Testis (tissue), 2 donors: ENCODE data around the gene ZNF618.

ENCODE experiments used
- POLR2A ChIP-seq: fragments of 450-650 bp; IDR thresholded peaks from one replicate; pipeline ENCODE4 v1.6.1; 2017; ENCODE audit warnings: antibody characterized with exemption, mild to moderate bottlenecking, moderate library complexity
- TF ChIP-seq, protein P1 (sequence below), 3 experiments: fragments of 450-650 bp in 2 of 3; fragments of 200-600 bp in 1 of 3; sonication (generic) in 1 of 3; IDR thresholded peaks; one replicate each; pipeline ENCODE4 v1.5.1; 2016 to 2019; ENCODE audit warnings: antibody characterized with exemption in 3 of 3, mild to moderate bottlenecking in 2 of 3, moderate library complexity in 1 of 3

- no peak for TF ChIP-seq POLR2A
- TF ChIP-seq, protein P1, sequence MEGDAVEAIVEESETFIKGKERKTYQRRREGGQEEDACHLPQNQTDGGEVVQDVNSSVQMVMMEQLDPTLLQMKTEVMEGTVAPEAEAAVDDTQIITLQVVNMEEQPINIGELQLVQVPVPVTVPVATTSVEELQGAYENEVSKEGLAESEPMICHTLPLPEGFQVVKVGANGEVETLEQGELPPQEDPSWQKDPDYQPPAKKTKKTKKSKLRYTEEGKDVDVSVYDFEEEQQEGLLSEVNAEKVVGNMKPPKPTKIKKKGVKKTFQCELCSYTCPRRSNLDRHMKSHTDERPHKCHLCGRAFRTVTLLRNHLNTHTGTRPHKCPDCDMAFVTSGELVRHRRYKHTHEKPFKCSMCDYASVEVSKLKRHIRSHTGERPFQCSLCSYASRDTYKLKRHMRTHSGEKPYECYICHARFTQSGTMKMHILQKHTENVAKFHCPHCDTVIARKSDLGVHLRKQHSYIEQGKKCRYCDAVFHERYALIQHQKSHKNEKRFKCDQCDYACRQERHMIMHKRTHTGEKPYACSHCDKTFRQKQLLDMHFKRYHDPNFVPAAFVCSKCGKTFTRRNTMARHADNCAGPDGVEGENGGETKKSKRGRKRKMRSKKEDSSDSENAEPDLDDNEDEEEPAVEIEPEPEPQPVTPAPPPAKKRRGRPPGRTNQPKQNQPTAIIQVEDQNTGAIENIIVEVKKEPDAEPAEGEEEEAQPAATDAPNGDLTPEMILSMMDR (IDR thresholded peaks at IDR 0.05): no peak
These were observed 7.6 kb upstream of the ZNF618 start for GRCh38 chr9:113868501-113868900.
